Measurements from ENCODE around the gene MMRN1. TPM values are rescaled to one million over a fixed set of nuclear protein-coding genes. Genes with fewer than 3 reads are reported as not detected.

Gene MMRN1
- 2.4 TPM for total RNA-seq

DNA sequence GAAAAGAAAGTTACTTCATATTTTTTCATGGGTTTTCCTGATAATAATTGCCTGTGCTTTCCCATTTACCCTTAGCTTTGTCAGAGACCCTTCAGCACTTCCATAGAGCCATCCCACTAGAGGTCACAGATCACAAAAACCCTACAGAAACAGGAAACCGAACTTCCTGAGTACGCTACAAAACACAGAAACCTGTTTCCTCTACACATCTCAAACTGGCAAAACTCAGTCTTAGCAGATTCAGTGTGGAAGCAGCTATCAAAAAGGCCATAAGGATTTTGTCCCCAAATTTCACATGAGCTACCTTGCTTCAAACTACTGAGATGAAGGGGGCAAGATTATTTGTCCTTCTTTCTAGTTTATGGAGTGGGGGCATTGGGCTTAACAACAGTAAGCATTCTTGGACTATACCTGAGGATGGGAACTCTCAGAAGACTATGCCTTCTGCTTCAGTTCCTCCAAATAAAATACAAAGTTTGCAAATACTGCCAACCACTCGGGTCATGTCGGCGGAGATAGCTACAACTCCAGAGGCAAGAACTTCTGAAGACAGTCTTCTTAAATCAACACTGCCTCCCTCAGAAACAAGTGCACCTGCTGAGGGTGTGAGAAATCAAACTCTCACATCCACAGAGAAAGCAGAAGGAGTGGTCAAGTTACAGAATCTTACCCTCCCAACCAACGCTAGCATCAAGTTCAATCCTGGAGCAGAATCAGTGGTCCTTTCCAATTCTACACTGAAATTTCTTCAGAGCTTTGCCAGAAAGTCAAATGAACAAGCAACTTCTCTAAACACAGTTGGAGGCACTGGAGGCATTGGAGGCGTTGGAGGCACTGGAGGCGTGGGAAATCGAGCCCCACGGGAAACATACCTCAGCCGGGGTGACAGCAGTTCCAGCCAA lies at the start of gene MMRN1:
Gene MMRN1, plus strand, starts transcription at position 206 of the 902 bp plus-strand sequence. Its CDS starts 118 bp downstream, at position 324.
- no peak for DNase-seq (ENCODE audit: low spot score in 2 of 2)
- FAIRE-seq: no peak

- FAIRE-seq (no peak), DNase-seq (ENCODE audit: low spot score in 2 of 2) (no peak)
These were observed 46.9 kb upstream of the MMRN1 start for GRCh38 chr4:89847571-89848325.

- no peak for DNase-seq (ENCODE audit: low spot score in 2 of 2)
- FAIRE-seq: no peak
These were observed 39.4 kb upstream of the MMRN1 start for GRCh38 chr4:89855236-89855635.

GRCh38 chr4:89860971-89861370 lies 33.7 kb upstream of the MMRN1 start:
- DNase-seq (ENCODE audit: low spot score in 2 of 2) (no peak), FAIRE-seq (no peak)

GRCh38 chr4:89863533-89863932 lies 31.1 kb upstream of the MMRN1 start:
- no peak for FAIRE-seq

GRCh38 chr4:89868276-89868675 lies 26.4 kb upstream of the MMRN1 start:
- FAIRE-seq (no peak), DNase-seq (ENCODE audit: low spot score in 2 of 2) (no peak)

More at GRCh38 chr4:89863533-89863932, 31.1 kb upstream of the MMRN1 start:
- DNase-seq (ENCODE audit: low spot score in 2 of 2): no peak

DNA sequence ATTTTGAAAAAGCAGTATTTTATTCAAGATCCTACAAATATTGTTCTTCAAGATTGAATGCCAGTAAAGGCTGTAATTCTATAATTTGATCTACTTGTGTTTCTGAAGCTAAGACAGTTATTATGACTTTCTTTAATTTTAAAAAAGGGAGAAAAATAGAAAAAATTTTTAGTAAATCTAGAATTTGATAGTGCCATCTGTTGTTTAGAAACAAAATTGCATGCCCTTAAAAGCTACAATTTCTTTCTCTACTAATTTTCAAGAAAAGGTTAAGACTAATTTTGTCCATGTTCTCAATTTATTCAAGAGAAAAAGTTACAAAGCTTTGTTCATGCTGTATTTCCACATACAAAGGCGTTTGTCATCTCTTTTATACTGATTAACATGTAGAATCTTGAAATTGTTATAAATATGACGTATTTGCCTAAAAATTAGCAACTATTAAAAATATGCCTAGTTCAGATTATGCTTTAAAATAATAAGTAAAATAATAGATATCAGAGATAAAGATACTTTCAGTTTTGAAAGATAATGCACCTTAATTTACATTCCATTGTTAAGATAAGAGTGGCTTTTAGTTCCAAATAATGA lies 25.6 kb upstream of the MMRN1 start:
- DNase-seq (ENCODE audit: low spot score in 2 of 2) (no peak), FAIRE-seq (peak; percentile 94)

- no peak for FAIRE-seq
- no peak for DNase-seq (ENCODE audit: low spot score in 2 of 2)
These were observed 23.4 kb upstream of the MMRN1 start for GRCh38 chr4:89871211-89871610.

DNA sequence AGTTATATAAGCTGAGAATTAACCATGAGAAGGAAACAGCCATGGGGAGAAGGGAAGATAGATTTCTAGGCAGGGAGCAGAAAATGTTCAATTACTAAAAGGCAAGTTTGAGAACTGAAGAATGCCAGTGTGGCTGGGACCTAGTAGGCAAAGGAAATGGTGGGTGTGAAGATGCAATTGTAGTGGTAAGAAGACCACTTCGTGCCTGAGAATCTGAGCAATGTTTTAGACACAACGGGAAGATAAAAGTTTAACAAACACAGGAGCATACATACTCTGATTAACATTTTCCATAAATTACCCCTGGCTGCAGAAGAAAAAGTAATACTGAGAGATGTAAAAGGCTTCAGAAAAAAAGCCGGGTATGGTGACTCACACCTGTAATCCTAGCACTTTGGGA lies 18.1 kb upstream of the MMRN1 start:
- no peak for DNase-seq (ENCODE audit: low spot score in 2 of 2)
- FAIRE-seq: no peak

- no peak for DNase-seq (ENCODE audit: low spot score in 2 of 2)
- FAIRE-seq: no peak
These were observed 16.0 kb upstream of the MMRN1 start for GRCh38 chr4:89878611-89879010.

DNA sequence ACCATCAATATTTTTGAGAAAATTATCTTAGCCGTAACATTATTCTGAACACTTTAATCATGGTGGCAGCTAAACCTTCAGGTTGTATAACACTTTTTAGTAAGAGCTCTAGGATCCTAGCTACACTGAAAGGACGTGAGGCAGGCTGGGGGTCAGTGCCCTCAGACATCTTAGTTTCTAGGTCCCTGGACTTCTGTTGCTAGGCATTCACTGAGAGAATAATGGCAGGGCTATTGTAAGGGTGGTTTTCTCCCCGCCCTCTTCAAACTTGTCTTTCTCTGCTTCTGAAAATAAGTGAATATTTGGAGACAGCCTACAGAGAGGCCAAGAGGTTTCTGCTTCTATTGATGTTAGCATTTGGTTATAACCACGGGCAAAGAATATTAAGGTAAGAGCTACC lies 15.4 kb upstream of the MMRN1 start:
- no peak for DNase-seq (ENCODE audit: low spot score in 2 of 2)
- FAIRE-seq: no peak

DNA sequence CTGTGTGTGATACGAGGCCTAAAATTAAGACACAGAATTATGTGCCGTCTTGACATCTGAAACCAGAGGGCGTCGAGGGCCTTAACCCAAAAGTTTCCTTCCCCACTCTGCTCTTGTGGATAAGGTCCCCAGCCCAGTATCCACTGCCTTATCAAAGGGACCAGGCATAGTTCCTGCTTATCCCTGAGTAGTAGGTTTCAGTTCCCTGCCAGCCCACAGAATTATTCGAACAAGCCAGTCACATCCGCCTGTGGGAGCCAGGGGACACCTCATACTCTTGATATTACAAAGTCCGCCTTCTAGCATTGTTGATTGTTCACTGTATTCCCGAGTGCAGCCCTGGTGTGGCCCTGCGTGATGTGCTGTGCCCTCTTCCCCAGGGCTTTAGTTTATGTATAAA lies 5.4 kb upstream of the MMRN1 start:
- no peak for FAIRE-seq

GRCh38 chr4:89897867-89898266 lies 3.2 kb downstream of the MMRN1 start:
- no peak for DNase-seq (ENCODE audit: low spot score in 2 of 2)
- no peak for FAIRE-seq

More for the DNA sequence above, 5.4 kb upstream of the MMRN1 start:
- DNase-seq (ENCODE audit: low spot score in 2 of 2): no peak

DNA sequence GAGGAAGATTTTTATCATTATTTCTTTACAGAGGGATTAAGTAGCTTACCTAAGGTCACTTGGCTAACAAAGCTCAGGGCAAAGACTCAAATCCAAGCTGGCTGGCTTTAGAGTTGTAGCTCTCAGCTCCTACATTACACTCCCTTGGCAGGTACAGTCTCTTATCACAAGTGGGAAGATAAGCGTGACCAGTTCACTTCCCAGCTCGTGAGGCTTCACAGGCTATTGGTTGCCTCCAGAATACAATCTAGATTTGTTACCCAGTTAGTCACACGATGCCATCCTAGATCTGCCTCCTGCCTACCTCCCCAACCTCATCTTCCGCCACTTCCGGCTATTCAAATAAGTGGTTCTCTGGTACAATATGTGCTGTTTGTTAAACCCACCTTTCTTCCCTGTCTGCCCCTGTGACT lies 3.7 kb downstream of the MMRN1 start:
- no peak for DNase-seq (ENCODE audit: low spot score in 2 of 2)

DNA sequence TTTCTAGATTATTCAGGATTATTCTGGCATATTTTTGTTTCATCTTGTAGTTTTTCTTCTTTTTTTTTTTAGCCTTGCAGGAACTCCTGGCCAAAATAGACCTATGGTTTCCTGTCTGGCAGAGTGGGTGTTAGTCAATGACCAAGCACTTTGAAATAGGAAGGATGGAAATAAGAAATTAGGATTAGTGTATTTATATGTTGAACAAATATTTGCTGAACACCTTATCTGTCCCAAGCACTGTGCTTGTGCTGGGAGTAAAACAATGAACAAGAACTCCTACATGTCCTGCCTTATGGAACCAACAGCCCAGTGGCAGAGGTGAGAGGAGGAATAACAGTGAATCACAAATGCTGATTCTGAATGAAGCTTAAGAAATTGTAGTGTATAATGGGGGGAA lies 4.5 kb downstream of the MMRN1 start:
- FAIRE-seq: no peak
- no peak for DNase-seq (ENCODE audit: low spot score in 2 of 2)

More for the DNA sequence above, 3.7 kb downstream of the MMRN1 start:
- no peak for FAIRE-seq

- no peak for DNase-seq (ENCODE audit: low spot score in 2 of 2)
- no peak for FAIRE-seq
These were observed 5.2 kb downstream of the MMRN1 start for GRCh38 chr4:89899854-89900253.

DNA sequence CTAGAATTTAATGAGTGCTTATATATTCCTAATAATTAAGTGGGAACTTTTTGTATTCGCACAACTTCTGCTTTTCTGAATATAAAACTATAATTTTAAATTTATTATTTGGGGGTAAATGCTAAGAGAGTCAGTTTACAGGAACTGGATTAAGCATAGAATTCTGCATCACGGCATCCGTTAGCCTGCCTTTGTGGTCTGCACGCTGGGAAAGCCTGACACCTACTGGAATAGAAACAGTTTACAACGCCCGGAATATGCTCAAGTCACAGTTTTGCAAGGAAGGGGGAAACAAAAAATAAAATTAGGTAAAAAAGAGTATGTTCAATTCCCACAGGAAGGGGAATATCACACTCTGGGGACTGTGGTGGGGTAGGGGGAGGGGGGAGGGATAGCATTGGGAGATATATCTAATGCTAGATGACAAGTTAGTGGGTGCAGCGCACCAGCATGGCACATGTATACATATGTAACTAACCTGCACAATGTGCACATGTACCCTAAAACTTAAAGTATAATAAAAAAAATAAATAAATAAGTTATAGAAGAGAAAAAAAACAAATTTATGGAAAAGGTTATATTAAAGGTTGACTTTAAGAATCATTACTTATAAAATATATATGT lies 7.3 kb downstream of the MMRN1 start:
- DNase-seq (ENCODE audit: low spot score in 2 of 2) (peak; percentile 5 to 14), FAIRE-seq (peak; percentile 34)

DNA sequence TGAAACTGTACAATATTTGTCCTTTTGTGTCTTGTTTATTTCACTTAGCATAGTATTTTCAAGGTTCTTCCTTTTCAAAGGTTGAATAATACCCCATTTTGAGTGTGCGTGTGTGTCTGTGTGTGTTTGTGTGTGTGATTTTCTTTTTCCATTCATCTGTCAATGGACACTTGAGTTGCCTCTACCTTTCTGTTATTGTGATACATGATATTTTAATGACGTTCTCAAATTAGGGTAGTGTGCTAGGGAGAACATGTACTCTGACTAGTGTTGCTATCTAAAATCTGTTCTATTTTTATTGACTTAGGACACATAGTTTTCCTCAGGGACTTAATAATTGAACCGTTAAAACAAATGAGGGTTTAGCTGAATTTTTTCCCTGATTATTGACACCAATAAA lies 9.9 kb downstream of the MMRN1 start:
- DNase-seq (ENCODE audit: low spot score in 2 of 2): no peak
- FAIRE-seq: no peak

DNA sequence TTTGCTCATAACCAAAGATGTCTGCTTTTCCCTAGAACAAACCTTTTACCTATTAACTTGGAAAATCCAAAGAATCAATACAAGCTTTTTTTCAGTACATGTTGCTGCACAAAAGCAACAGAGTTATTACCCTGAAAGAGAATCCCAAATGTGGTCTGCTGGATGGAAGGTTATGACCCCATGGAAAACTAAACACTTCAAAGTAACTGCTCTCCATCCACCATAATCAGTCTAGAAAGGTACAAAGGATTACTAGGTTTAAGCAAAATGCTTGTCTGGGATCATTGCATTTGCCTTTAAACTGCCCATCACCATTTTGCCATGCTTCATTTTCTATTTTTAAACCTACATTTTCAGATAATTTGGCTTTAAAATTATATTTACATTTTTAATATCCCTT lies 11.7 kb downstream of the MMRN1 start:
- DNase-seq (ENCODE audit: low spot score in 2 of 2) (no peak), FAIRE-seq (no peak)

DNA sequence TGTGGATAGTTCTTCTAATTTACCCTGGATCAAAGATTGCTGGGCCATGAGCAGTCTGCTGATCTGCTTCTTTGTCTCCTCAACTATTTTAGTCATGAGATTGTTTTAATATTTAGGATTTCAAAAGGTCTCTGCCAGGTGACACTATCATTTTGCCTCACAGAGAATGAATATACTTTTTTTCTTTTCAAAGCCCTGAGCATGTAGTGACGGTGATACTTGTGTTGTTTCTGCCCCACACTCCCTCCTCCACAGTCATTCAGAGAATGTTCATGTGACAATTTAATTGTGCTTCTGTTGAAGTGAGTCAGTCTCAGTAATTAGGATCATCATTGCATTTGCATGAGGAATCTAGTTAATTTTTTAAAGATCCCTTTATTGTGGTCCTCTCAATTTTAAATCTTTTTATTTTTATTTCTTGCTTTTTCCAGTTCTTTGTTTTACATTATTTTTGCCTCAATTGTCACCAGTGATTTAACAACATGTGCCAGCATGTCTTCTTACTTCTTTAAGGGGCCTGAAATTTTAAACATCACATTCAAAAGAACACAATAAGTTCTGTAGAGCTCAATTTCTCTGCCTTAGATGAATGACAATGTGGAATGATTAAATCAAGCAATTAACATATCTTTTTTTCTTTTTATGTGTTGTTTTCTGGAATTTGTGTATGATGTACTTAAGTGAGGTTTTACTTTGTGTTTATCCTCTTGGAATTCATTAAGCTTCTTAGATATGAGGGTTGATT lies 12.3 kb downstream of the MMRN1 start:
- FAIRE-seq (no peak), DNase-seq (ENCODE audit: low spot score in 2 of 2) (no peak)

All from frontal cortex (tissue), 4 donors.